Coronary artery (tissue), 2 donors: ENCODE data around the gene CYB5R2.

Experiments
- DNase-seq: peaks from one replicate; pipeline ENCODE4 v3.0.0-alpha.2; 2017; ENCODE audit warnings: low spot score
- H3K27ac ChIP-seq, 2 donors: fragments of 200-600 bp; sonication (generic); one replicate each; pipeline ENCODE4 v1.5.1; 2016 to 2019
- H3K4me3 ChIP-seq: fragments of 200-600 bp; sonication (generic); 2 replicates; pipeline ENCODE4 v1.5.1; 2016; ENCODE audit warnings: mild to moderate bottlenecking, moderate library complexity
- TF ChIP-seq, protein P1 (sequence below): fragments of 200-600 bp; sonication (generic); IDR thresholded peaks from one replicate; pipeline ENCODE4 v1.5.1; 2019; ENCODE audit warnings: antibody characterized with exemption

The CYB5R2 gene

DNA sequence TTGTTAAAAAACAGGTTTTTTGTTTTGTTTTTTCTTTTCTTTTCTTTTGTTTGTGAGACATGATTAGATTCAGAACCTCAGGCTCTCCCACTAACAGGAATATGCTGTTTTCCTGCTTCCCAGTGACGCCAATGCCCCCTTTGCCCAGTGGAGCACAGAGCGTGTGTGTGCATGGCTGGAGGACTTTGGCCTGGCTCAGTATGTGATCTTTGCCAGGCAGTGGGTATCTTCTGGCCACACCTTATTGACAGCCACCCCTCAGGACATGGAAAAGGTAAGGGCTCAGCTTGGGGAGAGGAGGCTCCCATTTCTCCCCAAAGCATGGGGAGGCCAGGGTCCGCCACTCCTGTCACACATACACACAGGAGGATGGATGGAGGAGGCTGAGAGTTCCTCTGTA, 25.0 kb downstream of the CYB5R2 start:
- H3K27ac ChIP-seq: no peak overlapping the region
- DNase-seq: no peak

DNA sequence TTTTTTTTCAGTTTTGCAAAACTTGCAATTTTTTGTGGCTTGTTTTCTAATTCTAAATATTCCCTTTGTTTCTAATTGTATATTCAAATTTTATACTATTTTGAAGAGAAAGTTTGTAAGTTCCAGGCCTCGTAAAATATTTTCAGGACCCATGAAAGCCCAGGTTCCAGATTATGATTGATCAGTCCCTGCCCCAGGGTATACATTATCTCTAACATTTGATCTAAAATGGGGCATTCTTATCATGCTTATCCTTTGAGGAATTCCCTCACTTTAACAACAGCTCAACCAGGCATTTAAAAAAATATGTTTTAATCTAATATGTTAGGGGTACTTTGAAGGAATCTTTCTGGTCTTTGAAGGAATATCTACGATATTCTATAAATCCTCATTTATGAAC, 26.4 kb downstream of the CYB5R2 start:
- DNase-seq: no peak
- Histone ChIP-seq H3K27ac (no peak overlapping the region), H3K4me3 (no peak overlapping the region)
- TF ChIP-seq, protein P1, sequence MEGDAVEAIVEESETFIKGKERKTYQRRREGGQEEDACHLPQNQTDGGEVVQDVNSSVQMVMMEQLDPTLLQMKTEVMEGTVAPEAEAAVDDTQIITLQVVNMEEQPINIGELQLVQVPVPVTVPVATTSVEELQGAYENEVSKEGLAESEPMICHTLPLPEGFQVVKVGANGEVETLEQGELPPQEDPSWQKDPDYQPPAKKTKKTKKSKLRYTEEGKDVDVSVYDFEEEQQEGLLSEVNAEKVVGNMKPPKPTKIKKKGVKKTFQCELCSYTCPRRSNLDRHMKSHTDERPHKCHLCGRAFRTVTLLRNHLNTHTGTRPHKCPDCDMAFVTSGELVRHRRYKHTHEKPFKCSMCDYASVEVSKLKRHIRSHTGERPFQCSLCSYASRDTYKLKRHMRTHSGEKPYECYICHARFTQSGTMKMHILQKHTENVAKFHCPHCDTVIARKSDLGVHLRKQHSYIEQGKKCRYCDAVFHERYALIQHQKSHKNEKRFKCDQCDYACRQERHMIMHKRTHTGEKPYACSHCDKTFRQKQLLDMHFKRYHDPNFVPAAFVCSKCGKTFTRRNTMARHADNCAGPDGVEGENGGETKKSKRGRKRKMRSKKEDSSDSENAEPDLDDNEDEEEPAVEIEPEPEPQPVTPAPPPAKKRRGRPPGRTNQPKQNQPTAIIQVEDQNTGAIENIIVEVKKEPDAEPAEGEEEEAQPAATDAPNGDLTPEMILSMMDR: no peak

More for the DNA sequence above, 25.0 kb downstream of the CYB5R2 start:
- no peak overlapping the region for H3K4me3 ChIP-seq
- TF ChIP-seq, protein P1: no peak

DNA sequence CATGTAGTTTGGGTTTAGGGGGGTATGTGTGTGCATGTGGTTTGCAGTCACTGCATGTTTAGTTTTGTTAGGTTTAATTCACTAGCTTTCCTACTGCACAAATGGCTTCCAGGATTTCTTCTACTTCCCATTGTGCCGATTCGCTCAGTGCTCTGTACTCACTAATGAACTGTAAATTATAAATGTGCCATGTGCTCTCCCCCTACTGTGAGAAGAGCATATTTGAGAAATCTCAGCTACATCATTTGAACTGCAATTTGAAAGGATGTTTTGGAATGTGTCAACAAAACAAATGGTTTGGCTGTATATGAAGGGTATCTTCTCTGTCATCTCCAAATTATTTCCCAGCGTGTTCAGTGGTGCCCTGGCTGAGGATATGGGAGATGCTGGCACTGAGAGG, 28.1 kb downstream of the CYB5R2 start:
- Histone ChIP-seq H3K4me3 (no peak overlapping the region), H3K27ac (no peak overlapping the region)
- TF ChIP-seq, protein P1: no peak
- no peak for DNase-seq

DNA sequence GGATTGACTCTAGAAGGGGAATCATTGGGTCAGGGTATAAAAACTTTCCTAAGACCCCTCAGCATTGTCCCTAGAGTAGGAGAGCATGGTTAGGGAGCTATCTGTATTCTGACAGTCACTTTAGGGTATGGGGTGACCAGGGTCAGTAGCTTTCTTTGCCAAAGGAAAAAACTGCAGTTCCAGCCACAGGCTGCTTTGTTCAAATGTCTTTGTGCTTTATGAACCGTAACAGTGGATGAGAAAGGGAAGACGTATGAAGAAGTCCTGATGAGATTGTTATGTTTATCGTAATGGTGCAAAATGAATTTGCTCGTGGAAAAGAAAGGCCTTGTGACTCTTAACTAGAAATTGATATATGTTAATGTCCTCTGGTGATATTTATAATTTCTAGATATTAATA, 30.0 kb downstream of the CYB5R2 start:
- no peak for DNase-seq
- TF ChIP-seq, protein P1: no peak
- H3K4me3 ChIP-seq: no peak overlapping the region
- H3K27ac ChIP-seq: no peak overlapping the region

DNA sequence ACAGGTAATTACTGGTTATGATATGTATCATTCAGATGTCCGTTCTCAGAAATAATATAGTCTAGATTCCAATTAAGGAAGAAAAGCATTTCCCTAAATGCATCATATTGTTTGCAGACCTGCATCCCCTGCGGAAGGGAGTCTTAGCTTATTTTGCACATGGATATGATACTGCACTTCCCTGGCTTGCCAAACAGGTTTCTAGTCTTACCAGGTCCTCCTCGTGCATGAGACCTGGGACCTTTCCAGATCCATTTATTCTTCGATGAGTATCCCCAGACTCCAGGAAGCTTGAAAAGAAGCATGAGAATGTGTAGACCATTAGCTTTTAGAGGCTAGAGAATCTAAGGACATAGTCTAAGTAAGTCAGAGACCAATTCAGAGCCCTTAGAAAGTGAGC, 30.6 kb downstream of the CYB5R2 start:
- no peak overlapping the region for H3K27ac ChIP-seq

DNA sequence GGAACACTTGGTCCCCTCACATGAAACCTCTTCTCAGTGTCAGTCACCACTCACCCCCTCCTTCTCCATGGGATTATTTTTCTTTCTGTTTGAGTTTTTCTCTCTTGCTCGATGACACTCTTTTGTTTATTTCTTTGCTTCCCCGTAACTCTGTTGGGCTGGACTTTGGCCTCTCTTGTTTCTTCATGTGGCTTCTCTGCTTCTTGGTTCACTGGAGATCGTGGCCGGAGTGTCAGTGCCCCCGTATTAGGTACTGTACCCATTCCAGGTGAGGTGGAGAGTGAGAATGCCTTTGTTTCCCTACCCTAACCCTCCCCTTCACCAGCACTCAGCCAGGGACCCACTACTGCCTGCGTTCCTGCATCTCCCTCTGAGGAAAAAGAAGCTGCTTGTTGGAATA, 32.5 kb downstream of the CYB5R2 start:
- TF ChIP-seq, protein P1: no peak
- Histone ChIP-seq H3K27ac (no peak overlapping the region), H3K4me3 (no peak overlapping the region)
- no peak for DNase-seq

More for the DNA sequence above, 30.6 kb downstream of the CYB5R2 start:
- DNase-seq: no peak
- H3K4me3 ChIP-seq: no peak overlapping the region
- TF ChIP-seq, protein P1: no peak

DNA sequence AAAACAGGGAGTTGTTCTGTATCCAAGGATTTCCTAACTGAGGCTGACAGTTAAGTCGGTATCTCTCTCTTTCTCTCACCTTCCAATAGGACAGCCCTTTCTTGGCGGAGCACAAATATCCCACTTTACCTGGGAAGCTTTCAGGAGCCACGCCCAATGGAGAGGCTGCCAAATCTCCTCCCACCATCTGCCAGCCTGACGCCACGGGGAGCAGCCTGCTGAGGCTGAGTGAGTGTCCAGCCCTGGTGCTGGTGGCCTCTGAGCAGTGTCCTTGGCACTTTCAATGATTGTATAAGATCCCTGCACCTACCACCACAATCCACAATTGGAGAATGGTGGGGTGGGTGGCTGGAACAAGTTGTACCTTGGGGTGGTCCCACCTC, 33.7 kb downstream of the CYB5R2 start:
- peak overlapping the region in 1 of 2 donors; percentile 87 for H3K27ac ChIP-seq

More for the DNA sequence above, 33.7 kb downstream of the CYB5R2 start:
- DNase-seq: no peak
- H3K4me3 ChIP-seq: no peak overlapping the region
- TF ChIP-seq, protein P1: no peak
